Measurements from ENCODE around the gene NT5E. TPM values are rescaled to one million over a fixed set of nuclear protein-coding genes. Genes with fewer than 3 reads are reported as not detected.
"Not testable (repeated sequence)": the region's sequence is repeated elsewhere in the genome, so short reads cannot be mapped to it uniquely, and the experiment has no call there.

NT5E gene
- total RNA-seq, 2 experiments from 2014 or later: 0.55 to 1.4 TPM

- no peak for DNase-seq
- no peaks in the 10 kb centered on the region for H3K9me3 Mint-ChIP-seq
- no peaks in the 10 kb centered on the region for H3K27me3 Mint-ChIP-seq (ENCODE audit: low read depth)
- H3K4me3 Mint-ChIP-seq: no peak overlapping the region
- CTCF ChIA-PET: interaction anchor here (0.7 kb wide), 1 partner anchor 1774 kb away, joined by 3 read pairs; no protein-coding TSS in a partner anchor
- no peak overlapping the region for H3K27ac Mint-ChIP-seq
- H3K36me3 Mint-ChIP-seq (ENCODE audit: low read depth): peaks cover 24% of the 10 kb centered on the region
- intact Hi-C loops (cut with micrococcal nuclease): no loop called here
- no peaks in the 10 kb centered on the region for H3K4me1 Mint-ChIP-seq (ENCODE audit: low read depth)
Observed at GRCh38 chr6:85516168-85516567, 66.3 kb downstream of the NT5E start.

- H3K27ac Mint-ChIP-seq; H3K9me3 Mint-ChIP-seq; H3K27me3 Mint-ChIP-seq (ENCODE audit: low read depth); H3K4me1 Mint-ChIP-seq (ENCODE audit: low read depth); intact Hi-C loops (cut with micrococcal nuclease); H3K4me3 Mint-ChIP-seq; DNase-seq: not testable (repeated sequence)
- CTCF ChIA-PET: interaction anchor here (1.6 kb wide), 1 partner anchor 41 kb away, joined by 5 read pairs; no protein-coding TSS in a partner anchor
- H3K36me3 Mint-ChIP-seq (ENCODE audit: low read depth): peaks cover 29% of the 10 kb centered on the region
Observed at GRCh38 chr6:85524281-85524680, 74.4 kb downstream of the NT5E start.

GRCh38 chr6:85537055-85537494 is 87.2 kb downstream of the NT5E start:
- H3K27ac Mint-ChIP-seq: no peak overlapping the region
- CTCF ChIA-PET: interaction anchor here (0.6 to 2.5 kb wide), 23 partner anchors 11 to 1747 kb away, joined by 3 to 13 read pairs (median 3); no protein-coding TSS in a partner anchor
- no peaks in the 10 kb centered on the region for H3K9me3 Mint-ChIP-seq
- no peak for DNase-seq
- intact Hi-C loops (cut with micrococcal nuclease): loop anchor here (1.0 kb wide), 1 partner anchor 182 kb away; no protein-coding TSS in a partner anchor
- H3K36me3 Mint-ChIP-seq (ENCODE audit: low read depth): peaks cover 6% of the 10 kb centered on the region
- no peak overlapping the region for H3K4me3 Mint-ChIP-seq
- no peaks in the 10 kb centered on the region for H3K27me3 Mint-ChIP-seq (ENCODE audit: low read depth)
- H3K4me1 Mint-ChIP-seq (ENCODE audit: low read depth): no peaks in the 10 kb centered on the region

- H3K9me3 Mint-ChIP-seq: no peaks in the 10 kb centered on the region
- intact Hi-C loops (cut with micrococcal nuclease): no loop called here
- DNase-seq: no peak
- H3K4me3 Mint-ChIP-seq: no peak overlapping the region
- H3K4me1 Mint-ChIP-seq (ENCODE audit: low read depth): no peaks in the 10 kb centered on the region
- CTCF ChIA-PET: no interaction called here
- peaks cover 14% of the 10 kb centered on the region for H3K36me3 Mint-ChIP-seq (ENCODE audit: low read depth)
- no peak overlapping the region for H3K27ac Mint-ChIP-seq
- H3K27me3 Mint-ChIP-seq (ENCODE audit: low read depth): no peaks in the 10 kb centered on the region
Observed at GRCh38 chr6:85544776-85545175, 94.9 kb downstream of the NT5E start.

Other genes starting within 250 kb of the NT5E start
- 10 to 100 TPM; 18.8 to 22.6 TPM for gene SNX14, start 143.8 kb downstream of the NT5E start, total RNA-seq
- 100 to 1,000 TPM; 106 to 109 TPM for gene SYNCRIP, start 192.8 kb downstream of the NT5E start, total RNA-seq